ENCODE measurements around the gene TRNT1.

The TRNT1 gene

GRCh38 chr3:3179407-3180094, 52.8 kb downstream of the TRNT1 start, which contains the start of gene CRBN:
Gene CRBN, minus strand, starts transcription at chr3:3179691. Its CDS starts 4 bp downstream, at chr3:3179687.
- peak; percentile 87 for DNase-seq

- no peak for DNase-seq
These were observed 53.7 kb downstream of the TRNT1 start for GRCh38 chr3:3180456-3180855.

- no peak for DNase-seq
These were observed 58.1 kb downstream of the TRNT1 start for GRCh38 chr3:3184876-3185275.

- DNase-seq = no peak
These were observed 62.5 kb downstream of the TRNT1 start for GRCh38 chr3:3189102-3189727.

GRCh38 chr3:3189961-3190360, 63.2 kb downstream of the TRNT1 start:
- DNase-seq = no peak

GRCh38 chr3:3191675-3192285, 65.0 kb downstream of the TRNT1 start:
- DNase-seq = no peak

GRCh38 chr3:3192286-3192675, 65.5 kb downstream of the TRNT1 start:
- DNase-seq = no peak

- no peak for DNase-seq
These were observed 68.1 kb downstream of the TRNT1 start for GRCh38 chr3:3194861-3195260.

- DNase-seq = no peak
These were observed 69.6 kb downstream of the TRNT1 start for GRCh38 chr3:3196148-3196861.

Measured in left hindlimb (tissue), 1 donor.